Stimulated activated CD4-positive, alpha-beta T cell treated with anti-CD3 and anti-CD28 coated beads, Interleukin-4, amount 100 ng/mL, for 1 hour (primary cell): ENCODE measurements around the gene SBF2.

Experiments used
- DNase-seq: peaks from one replicate; pipeline ENCODE4 v3.0.0-alpha.2; 2020

SBF2 gene

DNA sequence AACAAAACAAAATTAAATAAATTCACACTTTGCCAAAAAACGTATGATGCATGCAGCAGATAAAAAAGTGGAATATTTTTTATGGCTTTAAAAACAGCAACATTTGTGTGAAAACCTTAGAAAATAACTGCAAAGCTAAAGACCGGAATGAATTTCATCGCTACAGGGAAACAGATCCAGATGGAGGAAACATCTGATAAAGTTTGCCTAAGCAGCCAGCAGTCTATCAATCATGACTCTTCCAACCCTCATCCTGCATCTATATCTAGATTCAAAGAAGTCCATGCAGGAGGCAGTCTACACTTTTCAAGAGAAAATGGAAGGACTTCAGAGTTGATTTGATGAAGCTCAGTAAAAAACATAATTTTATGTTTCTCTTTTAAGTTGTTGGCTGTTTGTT is 503.3 kb downstream of the SBF2 start:
- no peak for DNase-seq

DNA sequence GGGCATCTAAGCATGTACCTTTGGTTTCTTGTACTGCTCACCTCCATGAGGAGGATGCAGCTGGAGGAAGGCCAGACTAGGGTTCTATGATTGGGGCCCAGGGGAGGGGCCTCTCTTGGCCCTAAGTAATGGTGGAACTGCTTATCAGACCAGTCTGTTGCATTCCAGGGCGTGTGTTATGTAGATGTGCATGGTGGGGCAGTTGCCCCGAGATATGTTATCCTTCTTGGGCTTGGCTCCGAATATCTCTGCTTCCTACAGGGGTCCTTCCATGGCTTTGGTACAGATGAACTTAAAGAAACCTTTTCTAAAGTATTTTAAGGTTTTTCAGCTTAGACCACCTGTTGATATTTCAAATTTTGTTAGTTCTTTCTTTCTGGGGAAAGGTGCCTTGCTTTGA is 504.1 kb downstream of the SBF2 start:
- no peak for DNase-seq

DNA sequence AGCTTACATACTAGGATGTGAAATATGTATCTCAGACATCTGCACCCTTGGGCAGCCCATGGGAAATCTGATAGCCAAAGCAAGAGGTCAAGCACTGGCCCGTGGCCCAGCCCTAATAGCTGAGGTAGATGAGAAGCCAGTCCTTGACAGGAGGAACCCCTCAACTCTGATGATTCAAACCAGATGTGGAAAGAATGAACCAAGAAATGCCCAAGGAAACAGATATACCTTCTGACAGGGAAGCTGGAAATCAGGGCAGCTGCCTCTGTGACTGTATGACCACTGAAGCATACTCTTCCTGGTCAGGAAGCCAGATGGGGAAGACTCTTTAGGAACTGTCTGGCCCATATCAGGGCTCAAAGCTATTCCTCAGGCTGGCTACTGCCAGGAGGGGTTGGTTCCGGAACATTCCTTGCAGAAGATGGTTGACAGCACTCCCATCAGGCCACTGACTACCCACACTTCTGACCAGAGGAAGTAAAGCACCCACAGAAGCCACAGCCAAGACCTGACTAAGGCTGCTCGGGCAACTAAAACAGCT is 506.0 kb downstream of the SBF2 start:
- no peak for DNase-seq

- DNase-seq: no peak
These were observed 506.8 kb downstream of the SBF2 start for GRCh38 chr11:9787260-9787659.

DNA sequence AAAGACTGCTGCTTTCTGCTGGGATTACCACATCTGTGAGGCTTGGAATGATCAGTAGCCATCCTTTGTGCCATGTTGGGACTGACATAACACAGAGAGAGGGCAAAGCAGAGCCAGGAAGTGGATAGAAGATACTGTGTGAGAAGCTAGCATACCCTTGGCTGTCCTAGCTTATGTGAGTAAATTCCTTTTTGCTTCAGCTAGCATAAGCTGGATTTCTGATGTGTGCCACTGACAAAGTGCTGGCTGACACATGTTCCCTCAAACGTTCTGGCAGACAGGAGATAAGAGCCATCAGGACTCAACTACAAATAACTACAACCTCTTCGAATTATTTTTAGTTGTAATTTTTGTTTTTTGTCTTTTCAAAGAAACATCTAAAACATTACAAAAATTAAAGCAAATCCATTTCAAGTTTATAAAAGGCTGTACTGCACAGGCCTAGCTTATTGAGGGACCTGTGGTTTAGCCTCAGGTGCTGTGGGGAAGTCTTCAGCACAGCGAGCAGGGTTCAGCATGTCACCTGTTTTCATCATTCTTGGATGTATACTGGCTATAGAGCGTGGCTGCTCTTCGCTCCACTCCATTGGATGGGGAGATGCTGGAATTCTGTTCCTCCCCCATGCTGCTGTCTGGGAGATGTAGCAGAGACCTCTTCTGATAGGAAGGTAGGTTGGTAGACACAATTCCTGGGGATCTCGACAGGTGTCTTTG is 509.3 kb downstream of the SBF2 start:
- DNase-seq: no peak

DNA sequence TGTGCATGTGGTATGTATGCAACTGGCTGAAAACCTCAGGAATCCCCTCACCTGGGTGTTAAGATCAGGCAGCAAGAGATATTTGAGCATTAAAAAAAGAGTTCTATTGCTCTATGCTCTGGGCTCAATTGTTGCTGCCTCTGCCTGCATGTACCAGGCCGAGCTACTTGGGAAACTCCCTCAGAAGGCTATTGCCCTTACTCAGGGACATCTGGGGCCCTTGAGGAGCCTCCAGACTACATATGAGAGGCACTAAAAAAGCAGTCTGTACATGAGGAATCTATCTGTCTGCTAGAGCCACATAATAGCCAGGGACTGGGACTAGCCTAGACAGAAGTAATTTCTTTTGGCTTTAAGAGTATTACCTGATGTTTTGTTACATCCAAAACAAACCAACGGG is 510.0 kb downstream of the SBF2 start:
- DNase-seq: no peak

GRCh38 chr11:9780929-9781328 is 513.1 kb downstream of the SBF2 start:
- no peak for DNase-seq

GRCh38 chr11:9777525-9777924 is 516.5 kb downstream of the SBF2 start:
- no peak for DNase-seq

DNA sequence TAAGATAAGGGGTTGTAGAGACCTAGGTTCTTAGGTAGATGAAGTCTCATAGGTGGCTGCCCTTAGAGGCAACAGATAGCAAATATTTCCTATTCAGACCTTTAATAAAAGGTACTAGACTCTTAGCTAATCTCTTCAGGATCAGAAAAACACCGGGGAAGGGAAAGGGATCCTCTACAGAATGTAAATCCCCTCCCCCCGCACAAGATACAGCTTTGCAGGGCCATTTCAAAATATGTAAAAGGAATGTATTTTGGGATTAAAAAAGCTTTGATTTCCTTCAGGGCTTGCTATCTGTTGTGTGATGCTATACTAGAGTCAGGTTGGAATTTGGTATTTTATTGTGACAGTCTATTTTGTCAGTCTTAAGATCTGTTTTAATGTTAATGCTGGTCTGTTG is 517.0 kb downstream of the SBF2 start:
- DNase-seq: no peak

- DNase-seq: no peak
These were observed 517.8 kb downstream of the SBF2 start for GRCh38 chr11:9776203-9776602.

- no peak for DNase-seq
These were observed 518.6 kb downstream of the SBF2 start for GRCh38 chr11:9775398-9775779.

DNA sequence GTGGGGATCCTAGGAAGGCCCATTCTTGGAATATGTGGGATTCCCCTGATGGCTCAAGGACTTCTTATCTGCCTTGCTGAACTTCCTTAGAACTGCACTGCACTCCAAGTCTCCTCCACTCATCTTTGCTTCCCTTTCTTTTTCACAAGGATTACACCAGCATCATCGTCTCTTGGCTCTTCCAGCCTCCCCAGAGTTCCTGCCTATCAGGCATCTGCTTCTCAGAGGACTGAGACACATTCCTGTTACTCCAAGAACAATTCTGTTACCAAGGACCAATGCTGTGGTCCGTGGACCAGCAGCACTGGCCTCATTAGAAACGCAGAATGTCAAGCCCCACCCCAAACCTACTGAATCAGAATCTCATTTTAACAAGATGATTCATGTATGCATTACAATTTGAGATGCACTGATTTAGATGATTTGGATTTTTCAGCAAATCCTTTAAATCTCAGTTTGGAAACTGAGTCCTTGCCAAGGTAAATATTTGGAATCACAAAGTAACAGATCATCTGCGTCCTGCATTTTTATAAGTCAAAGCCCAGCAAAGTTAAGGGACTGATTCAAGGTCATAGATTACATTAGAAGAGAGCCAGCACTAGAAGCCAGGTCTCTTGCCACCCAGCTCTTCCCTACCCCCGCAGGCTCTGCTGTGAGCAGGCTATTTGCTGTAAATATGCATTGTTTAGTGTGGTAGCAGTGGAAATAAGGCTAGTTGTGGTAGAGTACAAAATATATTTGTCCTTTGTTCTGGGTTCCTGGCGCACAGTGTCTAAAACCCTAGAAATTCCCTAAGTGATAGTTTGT is 519.2 kb downstream of the SBF2 start:
- DNase-seq: no peak

GRCh38 chr11:9774109-9774508 is 519.9 kb downstream of the SBF2 start:
- DNase-seq: no peak

DNA sequence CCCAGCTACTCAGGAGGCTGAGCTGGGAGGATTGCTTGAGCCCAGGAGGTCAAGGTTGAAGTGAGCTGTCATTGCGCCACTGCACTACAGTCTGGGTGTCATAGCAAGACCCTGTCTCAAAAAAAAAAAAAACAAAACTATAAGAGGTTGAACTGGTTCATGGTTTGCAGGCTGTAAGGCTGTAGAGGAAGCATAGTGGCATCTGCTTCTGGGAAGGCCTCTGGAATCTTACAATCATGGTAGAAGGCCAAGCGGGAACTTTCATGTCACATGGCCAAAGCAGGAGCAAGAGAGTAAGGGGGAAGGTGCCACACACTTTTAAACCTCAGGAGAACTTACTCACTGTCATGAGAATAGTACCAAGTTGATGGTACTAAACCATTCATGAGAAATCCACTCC is 520.5 kb downstream of the SBF2 start:
- DNase-seq: no peak

DNA sequence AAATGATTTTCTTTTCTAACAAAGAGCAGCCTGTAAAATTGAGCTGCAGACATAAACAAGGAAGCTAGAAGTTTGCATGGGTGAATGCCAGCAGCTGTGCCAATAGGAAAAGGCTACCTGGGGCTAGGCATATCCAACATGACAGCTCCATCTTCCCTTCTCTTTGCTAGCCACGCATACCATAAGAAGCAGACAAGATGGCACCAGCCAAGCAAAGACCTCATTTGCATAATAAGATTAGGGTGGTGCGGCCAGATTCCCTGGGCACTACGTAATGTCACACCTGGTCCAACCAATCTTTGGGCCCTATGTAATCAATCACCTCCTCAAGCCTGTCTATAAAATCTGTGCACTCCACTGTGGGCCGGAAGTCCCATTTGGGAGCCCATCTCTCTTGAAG is 521.8 kb downstream of the SBF2 start:
- DNase-seq: no peak

- no peak for DNase-seq
These were observed 522.9 kb downstream of the SBF2 start for GRCh38 chr11:9771071-9771511.

GRCh38 chr11:9769621-9770020 is 524.4 kb downstream of the SBF2 start:
- no peak for DNase-seq

DNA sequence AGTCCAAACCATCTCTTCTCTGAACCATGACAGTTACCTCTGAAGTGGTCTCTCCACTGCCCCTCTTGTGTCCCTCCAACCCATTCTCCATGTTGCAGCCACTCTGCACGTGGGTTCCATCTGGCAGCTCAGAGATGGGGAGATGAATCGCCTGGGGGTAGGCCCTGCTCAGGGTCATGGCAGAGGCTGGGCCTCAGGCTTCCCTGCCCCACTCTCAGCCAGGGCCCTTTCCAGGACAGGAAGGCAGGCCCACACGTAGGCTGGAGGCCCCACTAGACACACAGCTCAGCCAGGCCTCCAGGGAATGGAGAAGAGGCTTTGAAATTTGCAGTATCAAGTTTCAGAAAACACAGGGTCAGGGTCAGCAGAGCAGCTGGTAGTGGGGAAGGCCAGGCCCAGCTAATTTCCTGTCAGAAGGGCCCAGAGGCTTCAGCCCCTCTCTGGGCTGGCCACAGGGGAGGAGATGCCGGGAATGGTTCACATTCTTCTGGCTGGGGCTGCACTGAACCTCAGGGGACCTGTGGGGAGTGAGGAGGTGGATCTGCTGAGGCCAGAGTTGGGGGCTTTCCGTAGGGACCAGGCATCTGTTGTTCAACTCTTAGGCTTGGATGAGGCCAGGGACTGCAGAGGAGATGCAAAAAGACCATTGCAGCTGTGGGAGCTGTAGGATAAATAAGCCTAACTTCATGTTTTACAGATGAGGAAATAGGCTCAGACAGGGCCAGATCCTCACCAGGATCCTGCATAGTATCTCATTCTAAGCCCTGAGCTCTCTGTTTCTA is 528.5 kb downstream of the SBF2 start:
- no peak for DNase-seq

GRCh38 chr11:9763301-9763700 is 530.7 kb downstream of the SBF2 start:
- DNase-seq: no peak

DNA sequence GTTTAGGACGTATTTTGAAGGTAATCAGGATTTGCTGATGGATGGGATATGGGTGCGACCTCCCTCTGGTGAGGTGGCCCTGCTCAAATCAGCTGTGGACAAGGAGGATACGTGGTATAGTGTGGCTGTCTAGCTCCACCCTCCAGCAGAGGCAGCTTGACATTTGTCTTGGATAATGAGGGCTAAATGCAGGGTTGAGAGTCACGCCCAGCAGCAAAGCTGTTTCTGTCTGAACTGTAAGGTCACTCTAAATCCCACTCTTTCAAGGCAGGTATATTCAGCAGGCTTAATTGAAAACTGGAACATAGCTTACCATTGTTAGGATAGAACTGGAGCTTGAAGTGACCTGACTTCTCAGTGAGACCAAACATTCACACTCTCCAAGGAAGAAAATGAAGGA is 531.5 kb downstream of the SBF2 start:
- no peak for DNase-seq

- no peak for DNase-seq
These were observed 532.5 kb downstream of the SBF2 start for GRCh38 chr11:9761441-9761945.

GRCh38 chr11:9760193-9760575 is 533.8 kb downstream of the SBF2 start:
- peak; percentile 8 for DNase-seq

GRCh38 chr11:9759519-9760192 is 534.4 kb downstream of the SBF2 start:
- peak; percentile 91 for DNase-seq
